ENCODE measurements around the gene IBA57. TPM values are rescaled to one million over a fixed set of nuclear protein-coding genes. Genes with fewer than 3 reads are reported as not detected.

Gene IBA57
- total and polyA plus RNA-seq, 7 donors: 2.9 to 14.0 (median 4.8) TPM

GRCh38 chr1:228148935-228149405 is 16.6 kb upstream of the IBA57 start:
- H3K9me3 ChIP-seq: no peaks in the 10 kb centered on the region
- no peaks in the 10 kb centered on the region for H3K27me3 ChIP-seq
- peaks cover 0 to 37% (median 13%) of the 10 kb centered on the region in 4 donors for H3K36me3 ChIP-seq
- intact Hi-C loops (cut with DNase I): no loop called here
- no peak for TF ChIP-seq EP300 (IDR thresholded peaks at IDR 0.05)
- TF ChIP-seq POLR2A (IDR thresholded peaks at IDR 0.05): no peak
- TF ChIP-seq CTCF (IDR thresholded peaks at IDR 0.05): no peak
- H3K27ac ChIP-seq: peak overlapping the region; percentile 85 to 93 (median 91)
- 81 to 84% methylated on average over 8 of the region's 8 CpGs for WGBS, 2 donors
- DNase-seq: no peak
- peaks cover 0 to 52% (median 43%) of the 10 kb centered on the region in 4 donors for H3K4me1 ChIP-seq
- H3K4me3 ChIP-seq: peak overlapping the region in 1 of 4 donors; percentile 50

- Histone ChIP-seq H3K9me3 (no peaks in the 10 kb centered on the region), H3K4me1 (peaks cover 0 to 46% (median 39%) of the 10 kb centered on the region in 4 donors), H3K27ac (peak within 1 kb of the TSS; percentile 85 to 93 (median 91)), H3K36me3 (peaks cover 0 to 37% (median 13%) of the 10 kb centered on the region in 4 donors), H3K27me3 (no peaks in the 10 kb centered on the region), H3K4me3 (peak within 1 kb of the TSS; percentile 28 to 50 (median 44))
- 62 to 67% methylated on average over 17 of the region's 17 CpGs for WGBS, 2 donors
- intact Hi-C loops (cut with DNase I): no loop called here
- TF ChIP-seq EP300 (IDR thresholded peaks at IDR 0.05): peak in 1 of 4 donors; percentile 16
- no peak for TF ChIP-seq CTCF (IDR thresholded peaks at IDR 0.05)
- TF ChIP-seq POLR2A (IDR thresholded peaks at IDR 0.05): peak; percentile 25 to 26
- peak; percentile 60 to 69 (median 65) for TF ChIP-seq POLR2AphosphoS5 (IDR thresholded peaks at IDR 0.05)
- peak; percentile 90 for DNase-seq
These were observed 16.0 kb upstream of the IBA57 start, which contains the start of gene GJC2 for GRCh38 chr1:228149406-228150119. Gene GJC2, plus strand, starts transcription at chr1:228149930. Its CDS starts 7,829 bp downstream, at chr1:228157759.

- Histone ChIP-seq H3K4me1 (peaks cover 0 to 46% (median 38%) of the 10 kb centered on the region in 4 donors), H3K27me3 (no peaks in the 10 kb centered on the region), H3K4me3 (peak overlapping the region; percentile 28 to 50 (median 44)), H3K27ac (peak overlapping the region; percentile 85 to 93 (median 91)), H3K9me3 (no peaks in the 10 kb centered on the region), H3K36me3 (peaks cover 0 to 37% (median 13%) of the 10 kb centered on the region in 4 donors)
- peak; percentile 73 for DNase-seq
- intact Hi-C loops (cut with DNase I): no loop called here
- 80 to 85% methylated on average over 7 of the region's 7 CpGs for WGBS, 2 donors
- TF ChIP-seq EP300 (IDR thresholded peaks at IDR 0.05) (no peak), CTCF (IDR thresholded peaks at IDR 0.05) (no peak), POLR2A (IDR thresholded peaks at IDR 0.05) (no peak), POLR2AphosphoS5 (IDR thresholded peaks at IDR 0.05) (no peak)
These were observed 15.5 kb upstream of the IBA57 start for GRCh38 chr1:228150120-228150460.

GRCh38 chr1:228150461-228151179 is 15.0 kb upstream of the IBA57 start:
- peak; percentile 95 for DNase-seq
- peaks cover 0 to 31% (median 12%) of the 10 kb centered on the region in 4 donors for H3K36me3 ChIP-seq
- no peak for TF ChIP-seq CTCF (IDR thresholded peaks at IDR 0.05)
- no peak for TF ChIP-seq POLR2A (IDR thresholded peaks at IDR 0.05)
- peak in 1 of 4 donors; percentile 41 for TF ChIP-seq EP300 (IDR thresholded peaks at IDR 0.05)
- TF ChIP-seq POLR2AphosphoS5 (IDR thresholded peaks at IDR 0.05): peak; percentile 34 to 67 (median 50)
- H3K27me3 ChIP-seq: no peaks in the 10 kb centered on the region
- H3K4me3 ChIP-seq: peak overlapping the region; percentile 28 to 50 (median 44)
- no peaks in the 10 kb centered on the region for H3K9me3 ChIP-seq
- intact Hi-C loops (cut with DNase I): no loop called here
- 67 to 73% methylated on average over 17 of the region's 17 CpGs for WGBS, 2 donors
- peak overlapping the region; percentile 85 to 93 (median 91) for H3K27ac ChIP-seq
- peaks cover 0 to 46% (median 38%) of the 10 kb centered on the region in 4 donors for H3K4me1 ChIP-seq
